GM12891 (cell line): Measurements from ENCODE around the gene NFATC1.

Experiments
- POLR2A ChIP-seq: IDR thresholded peaks from 2 replicates; pipeline ENCODE4 v1.6.1; 2011; ENCODE audit warnings: low read depth, low read length, control low read depth
- SPI1 ChIP-seq: IDR thresholded peaks from 2 replicates; pipeline ENCODE4 v1.6.1; 2011; ENCODE audit warnings: low read depth, low read length, control low read depth
- TAF1 ChIP-seq: IDR thresholded peaks from 2 replicates; pipeline ENCODE4 v1.6.1; 2011; ENCODE audit warnings: low read depth, low read length, control low read depth

GRCh38 chr18:79538635-79539034, 142.9 kb downstream of the NFATC1 start:
- TF ChIP-seq POLR2A (no peak), TAF1 (no peak), SPI1 (no peak)
